GF-D8 (cell line): ENCODE results near the gene CLSTN3.

Source experiments
- DNase-seq: peaks from one replicate; lab custom pipeline; 2025; lab: John Stamatoyannopoulos, UW

Gene CLSTN3

DNA sequence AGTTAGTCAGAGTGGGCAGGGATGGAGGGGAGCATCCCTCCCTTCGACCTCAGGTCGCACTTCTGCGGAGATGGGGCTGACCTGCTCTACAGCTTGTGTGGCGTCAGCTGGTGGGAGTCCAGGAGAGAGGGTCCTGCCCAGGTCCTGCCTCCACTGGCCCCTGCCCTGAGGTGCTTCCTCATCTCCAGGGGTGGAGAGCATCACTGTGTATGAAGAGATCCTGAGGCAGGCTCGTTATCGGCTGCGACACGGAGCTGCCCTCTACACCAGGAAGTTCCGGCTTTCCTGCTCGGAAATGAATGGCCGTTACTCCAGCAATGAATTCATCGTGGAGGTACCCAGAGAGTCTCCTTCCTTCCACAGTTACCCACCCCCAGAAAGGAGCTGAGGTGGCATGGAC lies 20.2 kb downstream of the CLSTN3 start:
- no peak for DNase-seq

DNA sequence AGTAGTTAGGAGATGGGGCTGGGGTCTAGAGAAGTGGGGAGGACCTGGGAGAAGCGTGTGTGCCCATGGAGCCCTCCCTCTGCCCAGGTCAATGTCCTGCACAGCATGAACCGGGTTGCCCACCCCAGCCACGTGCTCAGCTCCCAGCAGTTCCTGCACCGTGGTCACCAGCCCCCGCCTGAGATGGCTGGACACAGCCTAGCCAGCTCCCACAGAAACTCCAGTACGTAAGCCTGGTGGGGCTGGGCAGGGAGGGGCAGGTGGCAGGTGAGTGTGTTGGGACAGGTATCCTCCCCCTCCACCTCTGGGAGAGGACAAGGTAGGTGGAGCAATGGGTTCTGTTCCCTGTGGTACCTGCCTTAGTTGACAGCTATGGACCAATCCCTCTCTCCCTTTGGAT lies 20.7 kb downstream of the CLSTN3 start:
- no peak for DNase-seq

DNA sequence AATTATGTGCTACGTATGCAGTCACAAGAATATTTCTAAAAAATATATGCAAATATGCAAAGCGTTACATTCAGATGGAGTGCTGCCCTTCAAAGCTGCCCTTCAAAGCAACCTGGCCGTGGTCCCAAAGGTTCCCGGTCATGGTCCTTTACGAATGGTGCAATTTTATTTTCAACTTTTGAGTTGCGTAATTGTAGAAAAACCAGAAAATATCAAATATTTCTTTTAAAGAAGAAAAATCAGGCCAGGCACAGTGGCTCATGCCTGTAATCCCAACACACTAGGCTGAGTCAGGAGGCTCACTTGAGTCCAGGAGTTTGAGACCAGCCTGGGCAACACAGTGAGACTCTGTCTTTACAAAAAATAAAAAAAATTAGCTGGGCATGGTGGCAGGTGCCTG lies 21.4 kb downstream of the CLSTN3 start:
- DNase-seq = no peak

DNA sequence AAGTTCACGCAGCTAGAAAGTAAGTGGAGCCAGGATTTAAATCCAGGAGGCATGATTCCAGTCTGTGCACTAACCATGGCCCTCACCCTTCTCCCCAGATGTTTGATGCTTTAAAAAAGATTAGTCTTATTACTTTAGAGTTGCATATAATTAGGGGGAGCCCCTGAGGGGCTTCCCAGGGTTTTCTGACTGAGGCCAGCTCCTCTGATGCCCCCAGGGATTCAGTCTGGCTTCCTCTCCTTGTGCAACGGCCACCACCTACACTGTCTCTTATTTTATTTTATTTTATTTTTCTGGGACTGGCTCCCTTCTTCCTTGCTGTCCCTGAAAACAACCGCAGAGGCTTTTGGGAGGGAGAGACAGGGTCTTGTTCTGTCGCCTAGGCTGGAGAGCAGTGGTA lies 22.6 kb downstream of the CLSTN3 start:
- DNase-seq = no peak

DNA sequence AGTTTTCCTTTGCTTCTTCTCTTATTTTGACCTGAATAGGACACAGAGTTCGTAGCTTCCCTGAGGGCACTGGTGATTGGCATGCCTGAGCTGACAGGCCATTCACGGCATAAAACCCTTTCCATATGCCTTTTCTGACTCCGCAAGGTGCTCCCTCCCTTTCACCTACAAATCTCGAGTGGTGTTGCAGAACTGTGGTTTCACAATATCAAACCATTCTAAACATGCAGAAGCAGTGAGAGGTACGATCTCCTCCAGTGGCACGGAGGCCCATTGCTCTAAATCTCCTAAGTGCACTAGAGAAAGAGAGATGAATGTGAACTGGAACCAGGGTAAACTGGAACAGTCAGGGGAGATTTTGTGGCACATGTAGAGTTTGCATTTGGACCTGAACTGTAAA lies 23.9 kb downstream of the CLSTN3 start:
- DNase-seq = no peak

DNA sequence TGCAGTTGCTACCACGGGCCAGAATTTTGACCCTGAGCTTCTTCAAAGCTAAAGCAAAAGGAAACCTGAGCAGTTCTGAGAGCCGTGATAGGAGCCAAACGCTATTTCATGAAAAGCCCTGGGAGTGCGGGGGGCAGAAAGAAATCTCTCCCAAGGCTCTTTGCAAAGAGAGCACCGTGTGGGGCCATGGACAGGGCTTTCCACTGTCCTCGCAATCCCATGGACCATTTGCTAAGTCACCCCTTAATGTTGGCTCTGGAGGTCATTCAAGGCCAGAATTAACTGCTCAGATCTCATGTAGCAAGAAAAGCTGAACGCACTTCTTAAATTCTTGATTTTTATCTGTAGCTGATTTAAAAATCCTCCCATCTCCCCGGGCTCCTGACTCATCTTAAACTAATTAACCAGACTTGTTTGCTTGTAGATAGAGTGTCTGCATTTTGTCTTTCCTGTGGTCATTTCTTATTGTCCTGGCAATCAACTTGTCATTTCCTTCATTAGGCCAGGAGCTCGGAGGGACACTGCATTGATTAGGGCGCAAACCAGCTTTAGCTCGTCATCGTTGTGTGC lies 24.8 kb downstream of the CLSTN3 start:
- DNase-seq = no peak

DNA sequence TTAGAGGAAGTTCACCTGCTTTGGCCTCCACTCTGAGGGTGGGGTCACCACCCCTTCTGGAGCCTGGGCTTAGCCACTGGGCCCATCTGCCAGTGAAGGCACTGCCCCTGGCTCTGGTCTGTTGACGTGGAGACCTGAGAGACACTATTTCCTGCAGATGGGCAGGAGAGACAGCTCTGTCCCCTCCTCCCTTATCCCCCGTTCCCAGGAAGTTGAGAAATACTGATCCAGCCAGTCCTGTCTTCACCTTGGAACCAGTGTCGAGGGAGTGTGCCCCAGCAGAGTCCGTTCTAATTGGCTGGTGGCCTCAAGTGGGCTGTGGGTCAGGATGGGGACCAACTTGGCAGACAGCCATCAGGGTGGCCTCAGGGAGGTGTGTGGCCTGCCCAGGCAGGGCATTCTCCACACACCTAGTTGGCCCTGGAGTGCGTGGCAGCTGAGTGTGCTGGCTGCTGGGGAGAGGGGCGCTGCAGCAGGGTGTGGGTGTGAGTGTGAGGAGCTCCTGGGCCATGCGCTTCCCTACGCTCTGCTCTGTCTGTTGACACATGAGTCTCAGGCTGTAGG lies 25.4 kb downstream of the CLSTN3 start:
- DNase-seq = no peak

DNA sequence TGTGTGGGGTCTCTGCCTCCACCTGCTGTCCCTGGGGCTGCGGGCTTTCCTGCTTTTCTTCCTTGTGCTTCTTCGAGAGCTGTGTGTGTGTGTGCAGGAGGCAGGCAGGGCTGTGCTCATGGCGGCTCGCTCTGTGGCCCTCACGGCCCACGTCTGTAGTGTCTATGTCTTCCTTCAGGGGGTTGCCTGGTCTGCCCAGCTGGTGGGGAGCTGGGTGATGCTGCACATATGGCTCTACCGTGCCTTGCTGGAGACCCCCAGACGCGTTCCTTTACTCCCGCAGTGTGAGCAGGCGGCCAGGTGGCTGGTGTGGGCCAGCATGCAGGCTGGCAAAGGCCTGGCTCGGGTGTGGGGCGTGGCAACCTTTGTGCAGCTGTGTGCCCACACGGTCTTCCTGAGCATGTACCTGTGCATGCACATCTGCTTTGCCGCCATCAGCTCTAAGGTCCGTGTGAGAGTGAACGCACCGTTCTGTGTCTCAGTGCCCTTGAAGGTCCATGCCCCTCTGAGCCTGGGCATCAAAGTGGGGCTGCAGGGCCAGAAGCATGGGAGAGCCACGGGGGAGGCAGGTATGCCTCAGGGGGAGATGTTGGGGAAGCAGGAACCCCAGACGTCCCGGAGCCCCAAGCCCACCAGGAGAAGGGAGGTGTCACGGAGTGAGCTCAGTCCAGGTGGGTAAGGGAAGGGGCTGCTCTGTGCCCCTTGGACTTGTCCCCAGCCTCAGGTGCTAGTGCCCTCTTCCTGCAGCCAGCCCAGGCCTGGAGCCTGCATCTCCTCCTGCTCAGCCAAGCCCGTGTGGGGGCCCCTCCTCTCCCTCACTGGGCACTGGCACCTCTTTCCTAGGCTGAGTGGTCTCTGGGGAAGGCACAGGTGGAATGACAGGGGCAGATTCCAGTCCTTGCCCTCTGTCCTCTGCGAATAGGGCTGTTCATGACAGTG lies 26.4 kb downstream of the CLSTN3 start:
- no peak for DNase-seq

DNA sequence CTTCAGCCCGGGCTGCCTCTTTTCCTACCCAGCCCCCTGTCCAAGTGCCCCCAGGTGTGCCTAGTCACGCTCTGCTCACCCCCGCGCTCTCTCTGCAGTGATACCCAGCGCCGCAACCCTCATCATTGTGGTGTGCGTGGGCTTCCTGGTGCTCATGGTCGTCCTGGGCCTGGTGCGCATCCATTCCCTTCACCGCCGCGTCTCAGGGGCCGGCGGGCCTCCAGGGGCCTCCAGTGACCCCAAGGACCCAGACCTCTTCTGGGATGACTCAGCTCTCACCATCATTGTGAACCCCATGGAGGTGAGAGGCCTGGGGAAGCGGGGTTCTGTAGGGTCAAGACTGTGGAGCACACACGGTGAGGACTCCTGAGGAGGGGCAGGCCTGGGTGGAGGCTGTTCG lies 27.2 kb downstream of the CLSTN3 start:
- DNase-seq = no peak

DNA sequence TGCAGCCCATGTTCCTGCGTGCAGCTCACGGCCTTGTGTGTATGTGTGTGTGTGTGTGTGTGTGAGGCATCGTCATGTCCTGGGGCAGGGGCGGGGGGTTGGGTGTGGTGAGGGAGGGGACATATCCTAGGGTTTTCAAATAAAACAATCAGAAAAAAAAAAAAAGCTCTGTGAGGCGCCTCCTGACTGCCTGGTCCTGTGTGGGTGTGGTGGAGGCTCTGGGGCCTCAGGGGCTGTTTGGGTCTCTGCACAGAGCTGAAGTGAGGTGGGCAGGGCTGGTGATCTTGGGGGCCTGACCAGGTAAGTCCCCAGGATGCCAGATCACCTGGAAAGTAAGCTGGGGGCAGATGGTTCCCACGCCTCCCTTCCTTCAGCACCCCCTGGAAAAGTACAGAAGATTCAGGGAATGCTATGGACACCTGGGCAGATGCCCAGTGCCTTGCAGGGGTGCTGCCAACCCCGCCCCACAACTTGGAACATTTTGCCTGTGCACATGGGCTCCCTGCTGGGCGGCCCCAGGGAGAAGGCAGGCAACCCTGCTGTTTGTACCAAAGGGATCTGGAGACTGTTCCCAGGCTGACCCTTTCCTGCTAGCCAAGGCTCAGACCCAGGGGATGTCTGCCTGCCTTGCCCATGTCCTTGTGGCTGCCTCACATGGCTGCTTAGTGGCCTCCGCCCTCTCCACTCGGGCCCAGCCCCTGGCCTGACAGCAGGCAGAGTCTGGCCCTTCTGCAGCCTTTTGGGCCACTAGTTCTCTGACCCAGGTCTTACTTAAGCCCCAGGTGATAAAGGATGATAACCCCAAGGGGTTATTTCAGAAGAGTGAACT lies 28.8 kb downstream of the CLSTN3 start:
- no peak for DNase-seq

DNA sequence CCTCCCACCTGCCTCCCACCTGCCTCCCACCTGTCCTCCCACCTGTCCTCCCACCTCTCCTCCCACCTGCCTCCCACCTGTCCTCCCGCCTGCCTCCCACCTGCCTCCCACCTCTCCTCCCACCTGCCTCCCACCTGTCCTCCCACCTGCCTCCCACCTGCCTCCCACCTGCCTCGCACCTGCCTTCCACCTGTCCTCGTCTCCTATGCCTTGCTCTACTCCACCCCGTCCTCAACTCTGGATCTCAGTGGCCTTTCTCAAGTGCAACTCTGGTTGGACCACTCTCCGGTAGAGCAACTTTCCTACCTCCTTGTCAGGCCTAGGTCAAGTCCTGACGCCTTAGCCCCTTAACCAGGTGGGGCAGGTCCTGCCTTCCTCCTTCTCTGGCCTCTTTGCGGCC lies 30.0 kb downstream of the CLSTN3 start:
- DNase-seq = no peak

DNA sequence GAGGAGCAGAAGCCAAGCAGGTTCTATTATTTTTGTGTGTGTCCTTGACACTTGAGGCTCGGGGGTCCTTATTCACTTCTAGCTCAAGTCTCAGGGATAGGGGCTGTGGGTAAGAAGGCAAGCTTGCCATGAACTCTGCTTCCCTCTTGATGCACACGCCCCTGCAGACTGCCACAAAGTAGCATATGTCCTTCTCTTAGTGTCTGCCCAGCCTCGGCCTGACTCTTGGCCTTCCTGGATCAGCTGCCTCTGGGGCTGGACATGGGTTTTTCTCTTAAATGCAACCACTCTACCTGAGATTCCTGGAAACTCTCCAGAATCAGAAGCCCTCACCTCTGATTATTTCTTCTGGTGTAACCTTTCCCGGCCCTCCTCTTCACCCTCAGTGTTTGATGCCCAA lies 31.2 kb downstream of the CLSTN3 start:
- DNase-seq = no peak

DNA sequence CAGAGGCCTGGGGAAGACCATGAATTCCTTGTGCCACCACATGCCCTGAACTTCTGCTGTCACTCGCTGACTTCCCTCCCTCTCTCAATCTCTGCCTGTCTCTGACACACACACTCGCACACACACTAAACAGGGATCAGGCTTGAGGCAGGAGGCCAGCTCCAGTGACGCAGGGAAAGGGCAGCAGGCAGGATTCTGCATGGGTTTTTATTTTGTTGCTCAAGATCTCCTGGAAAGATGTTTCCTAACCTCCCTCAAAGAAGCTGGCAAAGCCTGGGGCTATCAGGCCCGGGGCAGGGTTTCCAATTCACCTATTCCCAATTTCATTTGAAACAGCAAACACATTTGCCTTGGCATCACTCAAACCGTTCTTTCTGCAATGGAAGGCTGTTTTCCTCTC lies 31.6 kb downstream of the CLSTN3 start:
- DNase-seq = no peak

DNA sequence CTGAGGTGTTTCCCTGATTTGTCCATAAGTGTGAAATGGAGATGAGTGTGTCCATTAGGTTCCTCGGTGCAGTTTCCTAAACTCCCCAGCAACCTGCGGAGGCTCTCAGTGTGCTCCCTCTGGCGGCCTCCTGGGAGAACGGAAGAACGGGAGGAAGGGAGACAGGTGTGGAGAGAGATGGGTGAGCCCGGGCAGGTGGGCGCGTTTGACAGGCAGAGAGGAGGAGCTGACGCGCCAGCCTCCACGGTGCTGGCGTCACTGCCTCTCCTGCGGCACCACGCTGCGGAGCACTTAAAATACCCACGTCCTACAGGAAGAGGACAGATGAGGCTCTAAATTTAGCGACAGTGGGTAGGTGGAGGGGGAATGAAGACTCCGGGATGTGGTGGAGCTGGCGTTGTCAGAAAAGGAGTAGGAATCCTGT lies 32.5 kb downstream of the CLSTN3 start:
- DNase-seq = no peak

DNA sequence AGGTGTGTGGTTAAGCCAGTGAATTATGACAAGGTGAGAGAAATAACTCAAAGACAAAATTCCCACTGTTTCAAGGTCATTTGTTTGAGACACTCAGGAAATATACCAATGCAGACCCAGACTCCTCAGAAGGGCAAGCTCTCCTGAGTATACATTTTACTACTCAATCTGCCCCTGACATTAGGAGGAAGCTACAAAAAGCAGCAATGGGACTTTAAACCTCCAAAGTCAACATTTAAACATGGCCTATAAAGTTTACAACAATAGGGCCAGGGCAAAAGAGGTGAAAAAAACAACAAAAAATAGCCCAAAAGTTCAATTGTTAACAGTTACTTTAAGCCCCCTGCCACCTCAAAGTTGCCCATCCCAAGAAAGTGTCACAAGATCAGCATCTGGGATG lies 39.8 kb downstream of the CLSTN3 start:
- DNase-seq = no peak

DNA sequence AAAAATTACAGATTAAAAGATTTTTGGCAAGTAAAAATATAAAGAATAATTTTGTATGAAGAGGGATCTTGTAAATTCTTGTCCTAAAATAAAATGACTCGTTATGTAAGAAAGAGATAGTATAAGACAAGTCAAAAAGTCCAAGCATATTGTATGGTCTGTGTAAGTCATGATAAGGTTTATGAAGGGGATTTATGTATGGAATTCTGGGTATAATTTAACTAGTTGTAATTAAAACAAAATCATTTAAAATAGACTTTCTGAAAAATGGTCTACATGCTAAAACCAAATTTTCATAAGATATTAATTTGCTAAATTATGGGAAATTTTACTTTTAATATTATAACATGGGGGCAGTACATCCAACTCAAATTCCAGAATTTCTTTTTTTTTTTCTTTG lies 41.7 kb downstream of the CLSTN3 start:
- DNase-seq = no peak

DNA sequence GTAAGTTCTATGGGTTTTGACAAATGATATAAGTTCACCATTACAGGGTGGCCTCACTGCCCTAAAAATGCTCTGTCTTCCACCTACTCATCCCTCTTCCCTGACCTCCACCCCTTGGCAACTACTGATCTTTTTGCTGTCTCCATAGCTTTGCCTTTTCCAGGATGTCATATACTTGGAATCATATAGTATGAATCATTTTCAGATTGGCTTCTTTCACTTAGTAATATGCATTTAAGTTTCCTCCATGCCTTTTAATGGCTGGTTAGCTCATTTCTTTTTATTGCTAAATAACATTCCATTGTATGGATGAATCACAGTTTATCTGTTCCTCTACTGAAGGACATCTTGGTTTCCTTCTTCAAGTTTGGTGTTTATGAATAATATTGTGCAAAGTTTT lies 45.3 kb downstream of the CLSTN3 start:
- DNase-seq = no peak

DNA sequence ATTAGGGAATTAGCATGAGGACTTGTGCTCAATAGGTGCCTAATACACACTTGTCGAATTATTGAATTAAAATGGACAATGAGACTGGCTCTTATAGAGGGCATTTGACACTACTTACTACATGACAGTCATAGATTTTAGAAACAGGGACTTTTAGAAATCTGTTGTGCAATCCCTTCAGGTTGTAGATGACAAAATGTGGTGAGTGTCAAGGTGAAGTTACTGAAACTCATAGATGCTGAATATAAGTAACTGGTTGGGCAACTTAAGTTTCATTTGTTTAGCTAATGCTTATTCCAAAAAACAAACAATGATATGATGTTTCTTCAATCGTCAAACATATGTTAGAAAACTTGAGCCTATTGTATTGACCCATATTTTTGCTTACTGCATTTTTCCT lies 46.4 kb downstream of the CLSTN3 start:
- DNase-seq = no peak

DNA sequence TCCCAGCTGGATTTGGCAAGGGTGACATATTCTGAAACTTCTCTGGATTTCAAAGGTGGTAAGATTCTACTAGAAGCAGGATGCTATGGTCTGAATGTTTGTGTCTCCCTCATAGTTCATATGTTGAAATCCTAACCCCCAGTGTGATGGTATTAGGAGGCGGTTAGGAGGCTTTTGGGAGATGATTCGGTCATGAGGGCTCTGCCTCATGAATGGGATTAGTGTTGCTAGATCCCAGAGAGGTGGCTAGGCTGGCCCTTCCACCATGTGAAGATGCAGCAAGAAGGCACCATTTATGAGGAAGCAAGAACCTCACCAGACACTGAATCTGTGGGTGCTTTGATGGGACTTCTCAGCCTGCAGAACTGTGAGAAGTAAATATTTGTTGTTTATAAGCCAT lies 48.3 kb downstream of the CLSTN3 start:
- DNase-seq = no peak

DNA sequence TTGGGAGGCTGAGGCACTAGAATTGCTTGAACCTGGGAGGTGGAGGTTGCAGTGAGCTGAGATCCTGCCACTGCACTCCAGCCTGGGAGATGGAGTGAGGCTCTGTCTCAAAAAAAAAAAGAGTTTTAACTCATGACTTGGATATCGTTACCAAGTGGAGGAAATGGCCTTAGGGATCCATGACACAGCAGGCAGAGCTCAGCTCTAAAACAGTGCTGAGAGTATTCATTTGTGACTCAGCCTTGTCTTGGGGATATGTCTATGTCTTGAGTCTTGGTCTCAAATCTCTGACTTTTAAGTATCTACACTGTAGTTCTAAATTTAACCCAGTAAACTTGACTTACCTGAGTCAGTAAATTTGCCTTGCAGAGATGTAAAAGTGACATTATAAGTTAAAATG lies 50.5 kb downstream of the CLSTN3 start:
- DNase-seq = no peak

DNA sequence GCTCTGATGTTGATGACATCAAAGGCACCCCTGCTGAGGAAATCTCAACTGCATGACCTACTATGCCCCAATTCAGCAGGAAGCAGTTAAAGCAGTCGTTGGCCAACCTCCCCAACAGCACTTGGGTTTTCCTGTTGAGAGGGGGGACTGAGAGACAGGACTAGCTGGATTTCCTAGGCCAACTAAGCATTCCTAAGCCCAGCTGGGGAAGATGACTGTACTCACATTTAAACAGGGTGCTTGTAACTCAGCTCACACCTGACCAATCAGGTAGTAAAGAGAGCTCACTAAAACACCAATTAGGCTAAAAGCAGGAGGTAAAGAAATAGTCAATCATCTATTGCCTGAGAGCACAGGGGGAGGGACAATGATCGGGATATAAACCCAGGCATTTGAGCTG lies 55.9 kb downstream of the CLSTN3 start:
- DNase-seq = peak; percentile 18

DNA sequence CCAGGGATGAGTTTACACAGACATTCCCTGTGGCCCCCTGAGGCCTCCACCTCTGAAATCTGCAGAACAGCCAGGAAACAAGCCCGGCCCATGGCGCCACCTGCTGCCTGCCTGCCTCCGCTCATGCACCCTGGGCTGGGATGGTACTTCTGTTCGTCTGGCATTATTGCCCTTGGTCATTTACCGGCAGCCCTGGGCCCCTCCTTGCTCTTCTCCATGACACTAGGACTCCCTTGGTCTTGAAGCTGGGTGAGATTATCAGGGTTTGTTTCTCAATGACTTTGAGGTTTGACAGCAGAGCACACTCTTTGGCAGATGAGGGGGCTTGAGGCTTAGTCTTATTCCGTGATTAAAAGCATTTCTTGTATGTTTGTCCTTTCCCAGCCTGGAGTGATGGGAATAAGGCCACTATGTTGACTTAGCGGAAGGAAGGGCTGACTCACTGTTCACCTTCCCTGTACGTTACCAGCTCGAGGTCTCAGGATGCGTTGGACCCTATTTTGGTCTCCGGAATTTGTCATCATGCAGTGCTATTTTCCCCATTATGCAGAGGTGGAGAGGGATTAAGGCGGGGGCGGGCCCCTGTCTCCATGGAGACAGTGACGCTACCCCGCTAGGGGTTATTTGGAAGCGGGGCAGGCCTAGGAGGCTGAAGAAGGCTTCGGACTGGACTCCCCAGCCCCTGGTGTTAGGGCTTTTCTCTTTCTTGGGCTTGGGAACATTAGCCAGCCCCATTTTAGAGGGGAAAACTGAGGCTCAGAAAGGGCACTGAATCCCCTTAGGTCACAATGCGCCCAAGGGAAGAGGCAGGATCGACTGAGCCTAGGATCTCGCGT lies 58.6 kb downstream of the CLSTN3 start:
- DNase-seq = peak; percentile 56
